ENCODE results near the gene FAM200A.

DNA sequence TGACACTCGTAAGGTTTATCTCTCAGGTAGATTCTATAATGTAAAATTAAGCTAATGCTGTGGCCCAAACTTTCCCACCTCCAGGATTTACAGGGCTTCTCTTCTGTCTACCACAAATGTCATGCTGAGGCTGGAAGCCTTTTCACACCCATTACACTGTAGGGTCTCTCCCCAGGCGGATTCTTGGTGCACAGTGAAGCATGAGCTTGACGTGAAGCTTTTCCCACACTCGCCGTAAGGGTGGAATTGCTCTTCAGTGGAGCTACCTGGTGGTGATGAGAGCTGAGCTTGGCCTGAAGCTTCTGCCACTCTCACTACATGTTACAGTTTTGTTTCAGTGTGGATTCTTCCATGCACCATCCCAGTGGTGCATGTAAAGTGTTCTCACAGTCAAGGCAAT lies 11.4 kb downstream of the FAM200A start:
- TF ChIP-seq, protein P1, sequence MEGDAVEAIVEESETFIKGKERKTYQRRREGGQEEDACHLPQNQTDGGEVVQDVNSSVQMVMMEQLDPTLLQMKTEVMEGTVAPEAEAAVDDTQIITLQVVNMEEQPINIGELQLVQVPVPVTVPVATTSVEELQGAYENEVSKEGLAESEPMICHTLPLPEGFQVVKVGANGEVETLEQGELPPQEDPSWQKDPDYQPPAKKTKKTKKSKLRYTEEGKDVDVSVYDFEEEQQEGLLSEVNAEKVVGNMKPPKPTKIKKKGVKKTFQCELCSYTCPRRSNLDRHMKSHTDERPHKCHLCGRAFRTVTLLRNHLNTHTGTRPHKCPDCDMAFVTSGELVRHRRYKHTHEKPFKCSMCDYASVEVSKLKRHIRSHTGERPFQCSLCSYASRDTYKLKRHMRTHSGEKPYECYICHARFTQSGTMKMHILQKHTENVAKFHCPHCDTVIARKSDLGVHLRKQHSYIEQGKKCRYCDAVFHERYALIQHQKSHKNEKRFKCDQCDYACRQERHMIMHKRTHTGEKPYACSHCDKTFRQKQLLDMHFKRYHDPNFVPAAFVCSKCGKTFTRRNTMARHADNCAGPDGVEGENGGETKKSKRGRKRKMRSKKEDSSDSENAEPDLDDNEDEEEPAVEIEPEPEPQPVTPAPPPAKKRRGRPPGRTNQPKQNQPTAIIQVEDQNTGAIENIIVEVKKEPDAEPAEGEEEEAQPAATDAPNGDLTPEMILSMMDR (IDR thresholded peaks at IDR 0.05 in 4 of 5, conservative IDR thresholded peaks at IDR 0.05 in 1 of 5), result no peak
- TF ChIP-seq POLR2A (IDR thresholded peaks at IDR 0.05), result no peak
